LNCaP clone FGC (cell line): ENCODE measurements around the gene B3GNT4.
"Not testable (repeated sequence)": the region's sequence is repeated elsewhere in the genome, so short reads cannot be mapped to it uniquely, and the experiment has no call there.

Experiments
- DNase-seq: peaks from one replicate; pipeline ENCODE4 v3.0.0-alpha.2; 2011; ENCODE audit warnings: low read depth
- H3K4me3 ChIP-seq: 2 replicates; pipeline ENCODE4 v1.5.1; 2011; ENCODE audit warnings: mild to moderate bottlenecking, low read depth, low read length, control low read depth
- TF ChIP-seq, protein P1 (sequence below): IDR thresholded peaks from 2 replicates; pipeline ENCODE4 v1.5.1; 2012; ENCODE audit warnings: mild to moderate bottlenecking; ENCODE audit not compliant: control insufficient read depth, insufficient read depth; ENCODE audit errors: extremely low read depth

Gene B3GNT4

DNA sequence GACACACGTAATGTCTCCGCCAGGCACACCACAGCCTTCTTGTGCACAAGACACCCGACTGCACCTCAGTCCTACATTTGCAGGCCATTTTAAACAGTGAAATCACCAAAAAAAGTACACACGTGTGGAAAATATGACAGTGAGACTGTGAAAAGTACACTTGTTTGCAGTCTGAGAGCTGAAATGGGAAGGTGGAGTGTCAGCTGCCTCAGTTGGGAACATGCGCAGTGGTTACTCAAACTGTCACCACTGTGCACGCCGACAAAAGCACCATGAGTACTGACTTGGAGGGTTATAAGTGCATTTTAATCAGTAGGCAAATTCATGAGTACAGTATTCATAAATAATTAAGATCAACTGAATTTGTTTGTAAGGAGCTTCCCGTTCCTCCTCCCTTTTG, 47.0 kb downstream of the B3GNT4 start:
- TF ChIP-seq, protein P1, sequence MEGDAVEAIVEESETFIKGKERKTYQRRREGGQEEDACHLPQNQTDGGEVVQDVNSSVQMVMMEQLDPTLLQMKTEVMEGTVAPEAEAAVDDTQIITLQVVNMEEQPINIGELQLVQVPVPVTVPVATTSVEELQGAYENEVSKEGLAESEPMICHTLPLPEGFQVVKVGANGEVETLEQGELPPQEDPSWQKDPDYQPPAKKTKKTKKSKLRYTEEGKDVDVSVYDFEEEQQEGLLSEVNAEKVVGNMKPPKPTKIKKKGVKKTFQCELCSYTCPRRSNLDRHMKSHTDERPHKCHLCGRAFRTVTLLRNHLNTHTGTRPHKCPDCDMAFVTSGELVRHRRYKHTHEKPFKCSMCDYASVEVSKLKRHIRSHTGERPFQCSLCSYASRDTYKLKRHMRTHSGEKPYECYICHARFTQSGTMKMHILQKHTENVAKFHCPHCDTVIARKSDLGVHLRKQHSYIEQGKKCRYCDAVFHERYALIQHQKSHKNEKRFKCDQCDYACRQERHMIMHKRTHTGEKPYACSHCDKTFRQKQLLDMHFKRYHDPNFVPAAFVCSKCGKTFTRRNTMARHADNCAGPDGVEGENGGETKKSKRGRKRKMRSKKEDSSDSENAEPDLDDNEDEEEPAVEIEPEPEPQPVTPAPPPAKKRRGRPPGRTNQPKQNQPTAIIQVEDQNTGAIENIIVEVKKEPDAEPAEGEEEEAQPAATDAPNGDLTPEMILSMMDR: no peak
- no peak overlapping the region for H3K4me3 ChIP-seq

DNA sequence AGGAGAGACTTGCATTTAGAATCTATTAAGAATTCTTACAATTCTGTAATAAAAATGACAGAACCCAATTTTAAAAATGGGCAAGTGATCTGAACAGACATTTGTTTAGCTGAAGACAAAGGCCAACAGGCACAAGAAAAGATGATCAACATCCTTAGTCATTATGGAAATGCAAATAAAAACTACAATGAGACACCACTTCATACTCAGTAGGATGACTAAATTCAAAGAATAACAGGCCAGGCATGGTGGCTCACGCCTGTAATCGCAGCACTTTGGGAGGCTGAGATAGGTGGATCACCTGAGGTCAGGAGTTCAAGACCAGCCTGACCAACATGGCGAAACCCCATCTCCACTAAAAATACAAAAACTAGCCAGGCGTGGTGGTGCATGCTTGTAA, 55.0 kb downstream of the B3GNT4 start:
- not testable (repeated sequence) for DNase-seq

More for the DNA sequence above, 47.0 kb downstream of the B3GNT4 start:
- no peak for DNase-seq

More for the DNA sequence above, 55.0 kb downstream of the B3GNT4 start:
- H3K4me3 ChIP-seq: not testable (repeated sequence)
